Large intestine (tissue), 3 donors: ENCODE data around the gene FGF3. TPM values are rescaled to one million over a fixed set of nuclear protein-coding genes. Genes with fewer than 3 reads are reported as not detected.

Experiments used
- DNase-seq, 2 donors: peaks; one replicate each; pipeline versions ENCODE4 v3.0.0 to v3.0.0-alpha.2; 2013
- H3K27ac ChIP-seq: one replicate; pipeline ENCODE4 v1.5.1; 2013; ENCODE audit warnings: low read length
- H3K27me3 ChIP-seq: 2 replicates; pipeline ENCODE4 v1.6.1; 2013; ENCODE audit warnings: low read length; ENCODE audit not compliant: control insufficient read depth, insufficient read depth
- H3K36me3 ChIP-seq: 2 replicates; pipeline ENCODE4 v1.6.1; 2013; ENCODE audit warnings: low read length; ENCODE audit not compliant: control insufficient read depth, insufficient read depth
- H3K4me1 ChIP-seq: one replicate; pipeline ENCODE4 v1.6.1; 2013; ENCODE audit warnings: low read length; ENCODE audit not compliant: control insufficient read depth, insufficient read depth
- H3K4me3 ChIP-seq: one replicate; pipeline ENCODE4 v1.5.1; 2013; ENCODE audit warnings: low read length
- H3K9me3 ChIP-seq: one replicate; pipeline ENCODE4 v1.6.1; 2013; ENCODE audit warnings: mild to moderate bottlenecking, low read depth, low read length, moderate library complexity; ENCODE audit not compliant: control insufficient read depth
- WGBS: methylation state at CpG from one replicate; pipeline ENCODE4 v1.1.5; 2013; ENCODE audit warnings: low lambda C conversion rate; ENCODE audit not compliant: insufficient coverage; 5-methylcytosine and 5-hydroxymethylcytosine counted together
- polyA plus RNA-seq: library from polyadenylated mRNA; unstranded; fragments of 120-200 nt; gene quantifications from one replicate; pipeline ENCODE4 v1.2.1, GENCODE V29; 2013

FGF3 gene
- polyA plus RNA-seq, 1 donor: not detected

GRCh38 chr11:69796063-69796462 is 23.2 kb downstream of the FGF3 start:
- DNase-seq: no peak
- no peak overlapping the region for H3K27ac ChIP-seq
- H3K9me3 ChIP-seq: peaks cover 6% of the 10 kb centered on the region
- H3K36me3 ChIP-seq: no peaks in the 10 kb centered on the region
- H3K4me1 ChIP-seq: no peaks in the 10 kb centered on the region
- no peaks in the 10 kb centered on the region for H3K27me3 ChIP-seq
- no peak overlapping the region for H3K4me3 ChIP-seq
- no CpG with 5 or more reads among the region's 9 CpGs for WGBS

- Histone ChIP-seq H3K27ac (no peak overlapping the region), H3K27me3 (no peaks in the 10 kb centered on the region), H3K4me1 (no peaks in the 10 kb centered on the region), H3K36me3 (no peaks in the 10 kb centered on the region), H3K4me3 (no peak overlapping the region), H3K9me3 (peaks cover 3% of the 10 kb centered on the region)
- 93% methylated on average over 3 of the region's 25 CpGs for WGBS
- no peak for DNase-seq
These were observed 27.7 kb downstream of the FGF3 start for GRCh38 chr11:69791276-69792180.

- H3K9me3 ChIP-seq: peaks cover 3% of the 10 kb centered on the region
- no CpG with 5 or more reads among the region's 11 CpGs for WGBS
- no peak overlapping the region for H3K4me3 ChIP-seq
- H3K4me1 ChIP-seq: no peaks in the 10 kb centered on the region
- no peaks in the 10 kb centered on the region for H3K27me3 ChIP-seq
- H3K27ac ChIP-seq: no peak overlapping the region
- no peak for DNase-seq
- H3K36me3 ChIP-seq: no peaks in the 10 kb centered on the region
These were observed 30.3 kb downstream of the FGF3 start for GRCh38 chr11:69788956-69789355.

- Histone ChIP-seq H3K36me3 (no peaks in the 10 kb centered on the region), H3K4me1 (no peaks in the 10 kb centered on the region), H3K4me3 (no peak overlapping the region), H3K27me3 (no peaks in the 10 kb centered on the region), H3K9me3 (peaks cover under 1% of the 10 kb centered on the region), H3K27ac (no peak overlapping the region)
- DNase-seq: no peak
- no CpG with 5 or more reads among the region's 10 CpGs for WGBS
These were observed 31.3 kb downstream of the FGF3 start for GRCh38 chr11:69787906-69788305.

GRCh38 chr11:69787457-69787856 is 31.8 kb downstream of the FGF3 start:
- Histone ChIP-seq H3K27me3 (peaks cover under 1% of the 10 kb centered on the region), H3K4me1 (no peaks in the 10 kb centered on the region), H3K9me3 (no peaks in the 10 kb centered on the region), H3K36me3 (no peaks in the 10 kb centered on the region), H3K27ac (no peak overlapping the region), H3K4me3 (no peak overlapping the region)
- no peak for DNase-seq
- WGBS: no CpG with 5 or more reads among the region's 4 CpGs

- no peak for DNase-seq
- Histone ChIP-seq H3K27ac (no peak overlapping the region), H3K4me1 (no peaks in the 10 kb centered on the region), H3K4me3 (no peak overlapping the region), H3K9me3 (no peaks in the 10 kb centered on the region), H3K36me3 (no peaks in the 10 kb centered on the region), H3K27me3 (peaks cover 40% of the 10 kb centered on the region)
- WGBS: no CpG with 5 or more reads among the region's 8 CpGs
These were observed 38.0 kb downstream of the FGF3 start for GRCh38 chr11:69781241-69781640.

- Histone ChIP-seq H3K36me3 (no peaks in the 10 kb centered on the region), H3K4me1 (no peaks in the 10 kb centered on the region), H3K27me3 (peaks cover 64% of the 10 kb centered on the region), H3K4me3 (no peak overlapping the region), H3K9me3 (no peaks in the 10 kb centered on the region), H3K27ac (no peak overlapping the region)
- WGBS: 37% methylated on average over 2 of the region's 8 CpGs
- DNase-seq: no peak
These were observed 40.8 kb downstream of the FGF3 start for GRCh38 chr11:69778373-69778772.

GRCh38 chr11:69775163-69775755 is 44.0 kb downstream of the FGF3 start, which contains the start of gene FGF4:
FGF4 (minus strand) TSS chr11:69775341; CDS start chr11:69775084, 257 bp downstream.
- Histone ChIP-seq H3K4me1 (no peaks in the 10 kb centered on the region), H3K4me3 (no peak within 1 kb of the TSS), H3K27ac (no peak within 1 kb of the TSS), H3K36me3 (no peaks in the 10 kb centered on the region), H3K9me3 (no peaks in the 10 kb centered on the region), H3K27me3 (peaks cover 78% of the 10 kb centered on the region)
- no CpG with 5 or more reads among the region's 66 CpGs for WGBS
- no peak for DNase-seq

GRCh38 chr11:69774354-69775162 is 44.7 kb downstream of the FGF3 start:
- Histone ChIP-seq H3K4me3 (no peak overlapping the region), H3K9me3 (no peaks in the 10 kb centered on the region), H3K27ac (no peak overlapping the region), H3K36me3 (no peaks in the 10 kb centered on the region), H3K27me3 (peaks cover 85% of the 10 kb centered on the region), H3K4me1 (no peaks in the 10 kb centered on the region)
- WGBS: no CpG with 5 or more reads among the region's 107 CpGs
- no peak for DNase-seq

GRCh38 chr11:69773626-69774353 is 45.4 kb downstream of the FGF3 start:
- Histone ChIP-seq H3K36me3 (no peaks in the 10 kb centered on the region), H3K27ac (no peak overlapping the region), H3K4me3 (no peak overlapping the region), H3K9me3 (no peaks in the 10 kb centered on the region), H3K4me1 (no peaks in the 10 kb centered on the region), H3K27me3 (peaks cover 90% of the 10 kb centered on the region)
- DNase-seq: no peak
- WGBS: no CpG with 5 or more reads among the region's 30 CpGs
